NCI-H460 (cell line): Measurements from ENCODE around the gene SORBS1. TPM values are rescaled to one million over a fixed set of nuclear protein-coding genes. Genes with fewer than 3 reads are reported as not detected.
"Not testable (repeated sequence)": the region's sequence is repeated elsewhere in the genome, so short reads cannot be mapped to it uniquely, and the experiment has no call there.

Source experiments
- DNase-seq: peaks from one replicate; pipeline ENCODE4 v3.0.0-alpha.2; 2016; ENCODE audit warnings: low read depth; ENCODE audit errors: extremely low read depth
- total RNA-seq: library from RNA; depleted of rRNA; stranded (reverse); fragments of >200 nt; shearing (Covaris generic); gene quantifications from 2 replicates; pipeline ENCODE4 v1.2.3, GENCODE V29; 2014

The SORBS1 gene
- total RNA-seq, 1 experiment from 2014 or later, result 0.27 TPM

DNA sequence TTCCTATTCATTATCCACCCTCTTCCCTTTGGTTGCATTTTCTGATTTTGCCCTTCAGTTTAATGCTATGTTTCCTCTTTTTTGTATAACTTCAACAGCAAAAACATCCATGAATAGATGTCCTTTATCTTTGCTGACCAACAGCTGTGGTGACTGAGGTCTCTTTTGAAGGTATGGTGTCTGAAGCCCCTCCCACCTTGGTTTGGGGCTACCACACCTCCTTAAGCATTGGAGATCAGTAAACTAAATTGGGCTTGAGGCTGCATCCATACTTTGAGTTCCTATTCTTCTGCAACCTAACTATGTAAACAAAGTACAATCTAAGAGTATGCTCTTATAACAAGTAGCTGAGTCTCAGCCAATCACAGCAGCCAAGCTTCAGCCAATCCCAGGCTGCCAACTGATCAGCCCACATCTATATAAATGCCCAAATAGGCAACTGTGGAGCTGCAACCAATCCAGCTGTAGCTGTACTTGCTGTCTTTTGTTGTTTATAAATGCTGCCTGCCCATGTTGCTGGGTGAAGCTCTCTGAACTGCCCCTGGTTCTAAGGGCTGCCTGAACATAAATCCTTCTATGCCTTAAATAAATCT is 201.0 kb downstream of the SORBS1 start:
- DNase-seq, result no peak

- DNase-seq, result no peak
These were observed 201.7 kb downstream of the SORBS1 start for GRCh38 chr10:95359466-95359865.

GRCh38 chr10:95356190-95356955 is 204.8 kb downstream of the SORBS1 start:
- no peak for DNase-seq

DNA sequence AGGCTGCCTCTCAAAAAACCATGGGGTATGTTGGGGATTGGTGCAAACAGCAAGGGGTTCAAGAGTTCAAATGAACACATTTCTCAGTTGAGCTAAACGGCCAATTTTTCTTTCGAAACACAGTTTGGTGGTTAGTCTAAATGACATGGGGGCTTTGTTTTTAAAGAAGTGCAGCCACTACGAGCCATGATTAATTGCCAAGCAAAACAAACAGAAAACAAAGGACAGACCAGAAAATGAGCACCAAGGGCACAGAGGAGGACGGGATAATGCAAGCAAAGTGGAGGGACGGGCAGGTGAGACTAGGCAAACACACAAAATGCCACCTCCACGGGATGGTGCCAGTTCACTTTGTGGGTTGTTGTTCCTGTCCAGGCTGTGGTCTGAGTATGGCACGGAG is 205.9 kb downstream of the SORBS1 start:
- DNase-seq, result no peak

DNA sequence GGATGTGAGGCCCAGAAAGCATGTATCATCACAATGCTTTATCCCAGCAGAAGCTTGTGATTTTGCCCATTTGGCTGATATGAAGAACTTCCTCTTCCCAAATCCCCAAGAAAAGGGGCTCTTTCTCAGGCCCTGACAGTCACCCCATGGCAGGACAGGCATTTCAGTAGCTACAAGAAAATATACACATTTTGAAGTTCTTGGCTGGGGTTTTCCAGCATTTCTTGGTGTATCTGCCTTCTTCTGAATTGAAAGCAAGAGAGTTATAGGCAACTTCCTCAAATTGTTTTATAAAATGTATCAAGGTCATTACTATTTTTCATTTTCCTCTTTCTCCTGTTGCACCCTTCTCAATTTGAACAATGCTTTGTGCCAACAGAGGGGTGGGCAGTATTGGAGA is 207.1 kb downstream of the SORBS1 start:
- DNase-seq, result no peak

DNA sequence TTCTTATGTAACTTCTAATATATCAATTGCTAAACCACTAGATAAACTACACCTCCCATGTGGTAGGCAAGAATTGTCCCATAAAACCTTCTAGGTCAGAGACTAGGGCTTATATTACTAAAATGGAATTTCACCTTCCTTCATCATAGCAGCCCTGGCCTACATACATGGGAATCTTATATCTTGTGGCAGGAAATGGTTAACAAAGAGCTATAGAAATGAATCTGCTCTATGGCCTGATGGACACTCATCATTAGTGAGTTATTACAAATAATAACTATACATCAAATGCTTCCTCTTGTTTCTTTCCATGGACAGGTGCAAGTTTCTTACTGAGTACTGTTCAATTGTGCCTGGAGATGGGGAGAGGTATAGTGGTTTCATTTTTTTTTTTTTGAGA is 208.0 kb downstream of the SORBS1 start:
- DNase-seq, result no peak

- no peak for DNase-seq
These were observed 208.5 kb downstream of the SORBS1 start for GRCh38 chr10:95352684-95353083.

GRCh38 chr10:95350830-95351228 is 210.3 kb downstream of the SORBS1 start:
- DNase-seq, result no peak

DNA sequence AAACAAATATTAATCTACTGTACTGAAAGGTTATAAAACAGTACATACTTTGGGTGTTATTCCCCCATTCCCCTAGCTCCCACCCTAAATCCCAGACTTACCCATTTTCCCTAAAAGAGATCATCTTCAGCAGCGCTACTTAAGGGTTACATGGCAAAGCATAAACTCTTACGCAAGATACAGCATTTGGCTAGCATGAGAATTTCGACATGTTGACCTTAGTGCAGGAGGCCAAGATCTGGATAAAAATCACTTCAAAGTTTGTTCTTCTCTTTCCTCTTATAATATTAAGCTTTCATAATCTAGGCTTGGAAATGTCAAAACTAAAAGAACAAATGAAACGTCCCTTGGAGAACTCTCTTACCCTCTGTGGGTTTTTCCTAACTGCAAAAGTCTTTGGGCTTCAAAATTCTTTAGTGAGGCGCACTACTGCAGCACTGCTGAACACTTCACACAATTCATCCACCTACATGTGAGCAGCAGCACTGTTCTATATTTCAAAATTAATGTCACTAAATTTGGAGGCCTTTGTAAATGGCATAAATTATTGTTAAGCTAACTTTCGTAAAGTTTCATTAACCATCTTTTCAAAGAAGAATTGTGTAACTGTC is 210.8 kb downstream of the SORBS1 start:
- no peak for DNase-seq

DNA sequence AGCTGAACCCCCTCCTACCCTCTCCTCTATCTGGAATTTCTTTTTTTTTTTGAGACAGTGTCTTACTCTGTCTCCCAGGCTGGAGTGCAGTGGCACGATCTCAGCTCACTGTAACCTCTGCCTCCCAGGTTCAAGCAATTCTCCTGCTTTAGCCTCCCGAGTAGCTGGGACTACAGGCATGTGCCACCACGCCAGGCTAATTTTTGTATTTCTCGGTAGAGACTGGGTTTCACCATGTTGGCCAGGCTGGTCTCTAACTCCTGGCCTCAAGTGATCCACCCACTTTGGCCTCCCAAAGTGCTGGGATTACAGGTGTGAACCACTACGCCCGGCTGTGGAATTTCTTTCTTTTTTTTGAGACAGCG is 213.8 kb downstream of the SORBS1 start:
- DNase-seq, result not testable (repeated sequence)

GRCh38 chr10:95346715-95347401 is 214.3 kb downstream of the SORBS1 start:
- no peak for DNase-seq

- no peak for DNase-seq
These were observed 217.6 kb downstream of the SORBS1 start for GRCh38 chr10:95343573-95343972.

GRCh38 chr10:95341716-95342130 is 219.4 kb downstream of the SORBS1 start:
- DNase-seq, result no peak

DNA sequence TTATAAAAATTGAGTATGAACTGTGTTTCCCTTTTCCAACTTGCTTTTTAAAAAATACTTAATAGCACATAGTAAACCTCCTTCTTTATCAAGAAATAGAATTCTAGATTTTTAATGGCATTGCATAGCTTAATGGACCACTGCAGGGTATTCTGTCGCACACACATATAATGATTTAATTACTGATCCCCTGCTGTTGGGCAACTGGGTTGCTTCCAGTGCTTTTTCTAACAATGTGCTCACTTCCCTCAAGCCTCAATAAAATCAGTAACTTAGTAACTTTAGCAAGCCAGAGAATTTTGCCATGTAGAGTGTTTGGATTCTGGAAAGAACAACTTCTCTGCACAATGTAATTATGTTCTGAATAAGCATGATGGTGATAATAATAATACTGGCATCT is 221.3 kb downstream of the SORBS1 start:
- DNase-seq, result no peak

DNA sequence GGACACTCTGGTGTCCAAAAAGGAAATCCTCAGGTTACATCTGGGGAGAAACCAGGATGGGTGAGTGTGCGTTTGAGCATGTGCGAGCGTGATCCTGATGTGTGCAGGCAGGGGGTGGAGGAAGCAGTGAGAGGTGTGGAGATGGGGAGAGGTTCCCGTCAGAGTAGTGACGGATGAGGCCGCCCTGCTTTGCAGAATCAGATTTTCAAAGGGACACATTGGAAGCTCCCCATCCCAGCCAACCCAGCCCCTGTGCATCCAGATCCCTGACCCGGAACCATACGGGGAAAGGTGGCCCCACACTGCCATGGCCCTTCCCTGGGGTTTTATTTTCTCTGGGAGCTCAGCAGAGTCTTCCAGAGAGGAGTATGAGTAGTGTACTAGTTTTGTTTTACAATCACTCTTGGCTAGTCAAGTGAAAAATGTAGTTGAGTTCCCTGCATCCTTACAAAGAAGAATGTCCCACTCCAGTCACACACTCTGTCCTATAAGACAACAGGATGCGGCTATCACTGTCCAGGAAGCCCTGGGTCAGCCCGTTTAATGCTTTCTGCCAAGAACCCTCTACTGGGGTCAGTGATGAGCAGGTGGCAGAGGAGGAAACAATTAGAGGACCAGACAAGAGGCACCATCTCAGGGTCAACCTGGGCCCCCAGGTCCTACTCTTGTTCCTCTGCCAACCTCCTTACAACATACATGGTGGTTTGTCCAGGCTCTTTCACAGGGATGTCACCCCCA is 223.6 kb downstream of the SORBS1 start:
- no peak for DNase-seq

- DNase-seq, result no peak
These were observed 224.5 kb downstream of the SORBS1 start for GRCh38 chr10:95336702-95337101.

DNA sequence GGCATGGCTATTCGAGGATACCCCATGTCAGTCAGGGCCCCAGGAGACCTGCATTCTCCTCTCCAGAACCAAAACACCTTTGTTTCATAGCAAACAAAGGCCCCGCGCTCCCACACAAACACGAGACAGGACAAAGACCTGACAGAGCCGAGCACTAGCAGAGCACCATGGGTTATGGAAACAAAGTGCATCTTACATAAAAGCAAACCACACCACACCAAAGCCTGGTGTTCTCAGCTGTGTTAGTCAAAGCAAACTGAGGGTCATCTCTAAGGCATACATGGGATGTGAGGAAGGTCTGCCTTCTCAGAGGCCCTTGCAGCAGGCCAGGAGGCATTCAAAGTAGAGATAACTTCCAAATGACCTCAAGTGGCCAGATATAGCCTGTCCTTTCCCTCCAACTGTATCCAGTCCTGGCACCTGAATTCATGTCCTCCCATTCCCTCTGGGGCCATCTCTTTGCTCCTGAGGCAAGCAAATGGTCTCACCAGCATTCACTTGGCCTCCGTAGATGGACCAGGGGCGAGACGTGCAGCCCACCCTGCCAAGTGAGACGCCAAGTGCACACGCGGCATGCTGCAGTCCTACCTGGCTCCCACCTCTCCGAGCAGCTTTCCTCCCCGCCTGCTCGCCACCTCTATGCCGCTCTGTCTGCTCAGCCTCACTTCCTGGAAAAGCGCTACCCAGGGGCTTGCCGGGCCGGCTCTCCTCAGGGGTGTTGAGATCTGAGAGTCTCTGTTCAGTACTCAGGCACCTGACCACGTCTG is 225.1 kb downstream of the SORBS1 start:
- no peak for DNase-seq

- no peak for DNase-seq
These were observed 226.4 kb downstream of the SORBS1 start for GRCh38 chr10:95334805-95335144.

DNA sequence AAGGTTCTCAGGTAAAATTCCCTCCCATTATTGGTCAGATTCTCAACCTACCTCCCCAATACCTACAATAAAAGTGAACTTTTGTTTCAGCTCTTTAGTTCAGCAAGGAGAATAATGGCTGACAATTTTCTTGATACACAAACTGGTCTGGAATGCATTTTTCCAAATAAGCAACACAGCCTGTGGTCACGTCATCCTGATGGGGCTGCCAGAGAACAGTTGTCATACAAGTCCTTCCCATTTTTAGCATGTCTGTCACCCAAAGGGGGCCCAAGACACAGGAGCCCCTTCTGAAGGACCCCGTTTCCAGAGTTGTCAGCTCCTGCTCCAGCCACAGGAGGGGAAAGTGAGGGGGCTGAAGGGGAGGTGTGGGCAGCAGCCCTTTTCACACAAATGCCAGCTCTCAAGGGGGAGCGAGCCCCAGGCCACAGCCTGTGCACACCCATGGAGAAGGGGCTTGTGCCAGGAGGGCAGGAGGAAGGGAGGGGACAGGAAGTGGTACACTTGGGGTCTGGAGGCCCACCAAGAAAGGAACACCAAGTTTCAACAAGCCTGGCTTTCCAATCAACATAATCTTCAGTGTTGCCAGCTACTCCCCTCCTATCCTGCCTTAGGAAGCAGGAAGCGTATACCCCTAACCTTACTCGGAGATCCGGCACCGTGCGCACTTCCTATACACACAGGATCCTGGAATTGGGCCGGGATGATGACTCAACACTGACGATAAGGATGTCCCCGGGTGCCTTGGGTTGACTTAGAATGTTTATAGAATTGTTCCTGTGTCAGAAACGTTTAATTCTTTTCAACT is 227.0 kb downstream of the SORBS1 start:
- peak; percentile 24 for DNase-seq
